Stimulated activated CD8-positive, alpha-beta memory T cell treated with anti-CD3 and anti-CD28 coated beads, Interleukin-12 subunit alpha, Interleukin-12 subunit beta, amount 100 ng/mL, for 24 hours (primary cell): ENCODE measurements around the gene ITPK1.

Experiments used
- DNase-seq: peaks from one replicate; pipeline ENCODE4 v3.0.0-alpha.2; 2020; ENCODE audit errors: extremely low read depth

Gene ITPK1

GRCh38 chr14:92953526-92953925, 162.2 kb downstream of the ITPK1 start:
- no peak for DNase-seq

- no peak for DNase-seq
Measured at GRCh38 chr14:92952481-92953298, 163.0 kb downstream of the ITPK1 start.

GRCh38 chr14:92951912-92952471, 163.7 kb downstream of the ITPK1 start:
- peak; percentile 54 for DNase-seq

GRCh38 chr14:92951261-92951660, 164.5 kb downstream of the ITPK1 start:
- DNase-seq: no peak

- DNase-seq: no peak
Measured at GRCh38 chr14:92950773-92951172, 165.0 kb downstream of the ITPK1 start.

GRCh38 chr14:92950193-92950540, 165.6 kb downstream of the ITPK1 start:
- DNase-seq: no peak

- no peak for DNase-seq
Measured at GRCh38 chr14:92949496-92950192, 166.1 kb downstream of the ITPK1 start.

- DNase-seq: no peak
Measured at GRCh38 chr14:92948647-92949046, 167.1 kb downstream of the ITPK1 start.

GRCh38 chr14:92946847-92947545, 168.7 kb downstream of the ITPK1 start:
- no peak for DNase-seq

- no peak for DNase-seq
Measured at GRCh38 chr14:92945959-92946846, 169.5 kb downstream of the ITPK1 start.

GRCh38 chr14:92945544-92945943, 170.2 kb downstream of the ITPK1 start:
- DNase-seq: no peak

- DNase-seq: no peak
Measured at GRCh38 chr14:92944976-92945375, 170.7 kb downstream of the ITPK1 start.

GRCh38 chr14:92943855-92944570, 171.7 kb downstream of the ITPK1 start:
- no peak for DNase-seq

- DNase-seq: no peak
Measured at GRCh38 chr14:92942976-92943710, 172.6 kb downstream of the ITPK1 start.

- no peak for DNase-seq
Measured at GRCh38 chr14:92942576-92942975, 173.1 kb downstream of the ITPK1 start.

GRCh38 chr14:92942136-92942535, 173.6 kb downstream of the ITPK1 start:
- no peak for DNase-seq

GRCh38 chr14:92941531-92941930, 174.2 kb downstream of the ITPK1 start:
- DNase-seq: no peak

GRCh38 chr14:92940543-92940942, 175.2 kb downstream of the ITPK1 start:
- no peak for DNase-seq

- no peak for DNase-seq
Measured at GRCh38 chr14:92939699-92940098, 176.0 kb downstream of the ITPK1 start.
